Fibroblast of mammary gland (primary cell): ENCODE results near the gene BEST1.

ENCODE experiments used
- DNase-seq: peaks from one replicate; pipeline ENCODE4 v3.0.0-alpha.2; 2010; ENCODE audit warnings: low read depth
- H3K4me3 ChIP-seq: 2 replicates; pipeline ENCODE4 v1.5.1; 2011; ENCODE audit warnings: low read depth, mild to moderate bottlenecking, low read length, moderate library complexity; ENCODE audit not compliant: control insufficient read depth
- TF ChIP-seq, protein P1 (sequence below): conservative IDR thresholded peaks from 2 replicates; pipeline ENCODE4 v1.5.1; 2011; ENCODE audit warnings: low read depth, low read length, inconsistent platforms; ENCODE audit not compliant: control insufficient read depth, insufficient read depth

Gene BEST1

GRCh38 chr11:61954851-61955421 lies 4.8 kb downstream of the BEST1 start:
- peak; percentile 91 for DNase-seq
- H3K4me3 ChIP-seq, result peak overlapping the region; percentile 41
- TF ChIP-seq, protein P1, sequence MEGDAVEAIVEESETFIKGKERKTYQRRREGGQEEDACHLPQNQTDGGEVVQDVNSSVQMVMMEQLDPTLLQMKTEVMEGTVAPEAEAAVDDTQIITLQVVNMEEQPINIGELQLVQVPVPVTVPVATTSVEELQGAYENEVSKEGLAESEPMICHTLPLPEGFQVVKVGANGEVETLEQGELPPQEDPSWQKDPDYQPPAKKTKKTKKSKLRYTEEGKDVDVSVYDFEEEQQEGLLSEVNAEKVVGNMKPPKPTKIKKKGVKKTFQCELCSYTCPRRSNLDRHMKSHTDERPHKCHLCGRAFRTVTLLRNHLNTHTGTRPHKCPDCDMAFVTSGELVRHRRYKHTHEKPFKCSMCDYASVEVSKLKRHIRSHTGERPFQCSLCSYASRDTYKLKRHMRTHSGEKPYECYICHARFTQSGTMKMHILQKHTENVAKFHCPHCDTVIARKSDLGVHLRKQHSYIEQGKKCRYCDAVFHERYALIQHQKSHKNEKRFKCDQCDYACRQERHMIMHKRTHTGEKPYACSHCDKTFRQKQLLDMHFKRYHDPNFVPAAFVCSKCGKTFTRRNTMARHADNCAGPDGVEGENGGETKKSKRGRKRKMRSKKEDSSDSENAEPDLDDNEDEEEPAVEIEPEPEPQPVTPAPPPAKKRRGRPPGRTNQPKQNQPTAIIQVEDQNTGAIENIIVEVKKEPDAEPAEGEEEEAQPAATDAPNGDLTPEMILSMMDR, result peak; percentile 27

DNA sequence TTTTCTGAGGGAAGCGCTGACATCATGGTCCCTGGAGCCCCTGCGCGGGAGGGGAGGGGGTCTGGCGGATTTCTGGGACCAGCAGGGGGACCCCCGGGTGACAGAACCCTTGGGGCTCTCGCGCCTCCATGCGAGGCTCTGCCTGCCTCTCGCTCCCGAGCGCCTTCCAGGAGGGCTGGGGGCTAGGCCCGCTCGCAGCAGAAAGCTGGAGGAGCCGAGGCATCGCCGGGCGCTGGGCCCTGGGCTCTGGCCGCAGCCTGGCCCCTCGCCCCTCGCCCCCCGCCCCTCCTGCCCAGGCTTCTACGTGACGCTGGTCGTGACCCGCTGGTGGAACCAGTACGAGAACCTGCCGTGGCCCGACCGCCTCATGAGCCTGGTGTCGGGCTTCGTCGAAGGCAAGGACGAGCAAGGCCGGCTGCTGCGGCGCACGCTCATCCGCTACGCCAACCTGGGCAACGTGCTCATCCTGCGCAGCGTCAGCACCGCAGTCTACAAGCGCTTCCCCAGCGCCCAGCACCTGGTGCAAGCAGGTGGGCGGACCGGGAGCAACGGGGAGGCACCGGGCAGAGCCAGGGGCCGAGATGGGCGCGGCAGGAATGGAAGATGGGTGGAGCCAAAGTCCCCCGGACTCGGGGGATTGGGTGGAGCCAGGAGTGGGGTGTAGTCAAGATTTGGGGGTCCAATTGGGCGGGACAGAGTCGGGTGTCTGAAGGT lies 5.4 kb downstream of the BEST1 start:
- no peak for DNase-seq
- TF ChIP-seq, protein P1, result no peak
- H3K4me3 ChIP-seq, result peak overlapping the region; percentile 41

DNA sequence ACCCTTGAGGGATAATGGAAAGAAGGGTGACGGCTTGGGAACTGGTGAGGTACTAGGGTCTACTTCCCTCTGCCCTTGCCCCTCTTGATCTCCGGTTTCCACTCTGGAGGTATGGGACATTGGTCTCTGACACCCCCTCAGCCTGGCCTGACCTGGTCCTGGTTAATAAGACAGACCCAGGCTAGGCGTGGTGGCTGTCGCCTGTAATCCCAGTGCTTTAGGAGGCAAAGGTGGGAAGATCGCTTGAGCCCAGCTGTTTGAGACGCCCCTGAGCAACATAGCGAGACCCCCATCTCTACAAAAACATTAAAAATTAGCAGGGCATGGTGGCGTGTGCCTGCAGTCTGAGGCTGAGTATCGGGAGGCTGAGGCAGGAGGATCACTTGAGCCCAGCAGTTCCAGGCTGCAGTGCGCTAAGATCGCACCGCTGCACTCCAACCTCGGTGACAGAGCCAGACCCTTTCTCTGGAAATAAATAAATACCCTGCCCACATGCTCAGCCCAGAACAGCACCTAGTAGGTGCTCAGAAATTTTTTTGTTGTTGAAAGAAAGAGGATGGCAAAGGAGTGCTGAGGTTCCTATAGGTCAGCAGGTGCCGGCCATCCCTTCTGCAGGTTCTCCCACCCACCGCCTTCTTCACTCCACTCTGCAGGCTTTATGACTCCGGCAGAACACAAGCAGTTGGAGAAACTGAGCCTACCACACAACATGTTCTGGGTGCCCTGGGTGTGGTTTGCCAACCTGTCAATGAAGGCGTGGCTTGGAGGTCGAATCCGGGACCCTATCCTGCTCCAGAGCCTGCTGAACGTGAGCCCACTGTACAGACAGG lies 6.3 kb downstream of the BEST1 start:
- TF ChIP-seq, protein P1, result no peak
- DNase-seq, result no peak
- no peak overlapping the region for H3K4me3 ChIP-seq

GRCh38 chr11:61957021-61957770 lies 7.0 kb downstream of the BEST1 start:
- no peak for DNase-seq
- TF ChIP-seq, protein P1, result no peak
- H3K4me3 ChIP-seq, result no peak overlapping the region

GRCh38 chr11:61958590-61958989 lies 8.4 kb downstream of the BEST1 start:
- TF ChIP-seq, protein P1, result no peak
- DNase-seq, result no peak
- no peak overlapping the region for H3K4me3 ChIP-seq

DNA sequence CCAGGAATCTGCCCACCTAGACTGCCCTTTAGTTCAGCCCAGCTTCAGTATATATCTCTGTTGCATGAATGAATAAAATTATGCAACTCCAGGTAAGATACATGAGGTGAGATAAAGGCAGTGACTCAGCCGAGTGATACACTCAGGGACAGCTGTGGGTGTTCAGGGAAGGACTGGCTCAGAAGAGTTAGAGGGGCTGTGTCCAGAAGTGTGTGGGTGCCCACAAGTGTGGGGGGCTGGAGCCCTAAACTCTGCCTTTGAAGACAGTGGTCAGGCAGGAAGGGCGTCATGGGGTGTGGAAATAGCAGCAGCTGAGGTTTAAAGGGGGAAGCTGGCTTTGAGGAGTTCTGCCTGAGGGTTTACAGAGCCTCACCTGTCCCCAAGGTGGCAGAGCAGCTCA lies 9.0 kb downstream of the BEST1 start:
- no peak for DNase-seq
- TF ChIP-seq, protein P1, result no peak

More for the DNA sequence above, 9.0 kb downstream of the BEST1 start:
- no peak overlapping the region for H3K4me3 ChIP-seq
